D721Med (cell line): Measurements from ENCODE around the gene ATP5ME.
A peak's percentile ranks its signal among the peaks of the same experiment; 100 is the strongest.
"Not testable (repeated sequence)": the region's sequence is repeated elsewhere in the genome, so short reads cannot be mapped to it uniquely, and the experiment has no call there.

Experiments
- DNase-seq: peaks from one replicate; pipeline ENCODE4 v3.0.0; 2011; ENCODE audit warnings: low spot score; ENCODE audit not compliant: insufficient read length
- FAIRE-seq: peaks from 2 replicates; lab custom pipeline; 2011; peaks lifted over from hg19 to GRCh38; lab: Jason Lieb, UNC
- CTCF ChIP-seq: IDR thresholded peaks from 2 replicates; pipeline ENCODE4 v1.5.1; 2012; ENCODE audit warnings: mild to moderate bottlenecking, control low read depth; ENCODE audit not compliant: insufficient read depth; ENCODE audit errors: missing control alignments

The ATP5ME gene

GRCh38 chr4:708631-708933 is 34.5 kb upstream of the ATP5ME start:
- no peak for FAIRE-seq
- no peak for TF ChIP-seq CTCF
- DNase-seq = no peak

GRCh38 chr4:707929-708630 is 34.0 kb upstream of the ATP5ME start:
- DNase-seq (no peak), FAIRE-seq (no peak)
- TF ChIP-seq CTCF = no peak

GRCh38 chr4:706834-707598 is 32.9 kb upstream of the ATP5ME start:
- FAIRE-seq (no peak), DNase-seq (no peak)
- TF ChIP-seq CTCF = no peak

- DNase-seq, FAIRE-seq: not testable (repeated sequence)
These were observed 32.1 kb upstream of the ATP5ME start for GRCh38 chr4:706083-706633.

- FAIRE-seq = no peak
- DNase-seq = peak; percentile 100
These were observed 31.4 kb upstream of the ATP5ME start, which contains the start of gene PCGF3 for GRCh38 chr4:705278-706082. TSS of gene PCGF3 (plus strand) at chr4:705832. CDS start at chr4:733681, 27,849 bp downstream.

GRCh38 chr4:704971-705277 is 30.8 kb upstream of the ATP5ME start:
- TF ChIP-seq CTCF = no peak
- FAIRE-seq (no peak), DNase-seq (no peak)

More at GRCh38 chr4:705278-706082, 31.4 kb upstream of the ATP5ME start, which contains the start of gene PCGF3:
- no peak for TF ChIP-seq CTCF

- TF ChIP-seq CTCF = no peak
- DNase-seq (no peak), FAIRE-seq (no peak)
These were observed 30.3 kb upstream of the ATP5ME start for GRCh38 chr4:704198-704891.
